DMS 273 treated with DMSO at 0.1 percent for 48 hours (cell line): ENCODE results near the gene TUFT1.
"Not testable (repeated sequence)": the region's sequence is repeated elsewhere in the genome, so short reads cannot be mapped to it uniquely, and the experiment has no call there.

ENCODE experiments used
- DNase-seq: peaks from one replicate; lab custom pipeline; 2025; lab: John Stamatoyannopoulos, UW

TUFT1 gene

GRCh38 chr1:151512326-151512725 is 27.8 kb upstream of the TUFT1 start:
- DNase-seq = no peak

- no peak for DNase-seq
Observed at GRCh38 chr1:151512801-151513625, 27.1 kb upstream of the TUFT1 start.

DNA sequence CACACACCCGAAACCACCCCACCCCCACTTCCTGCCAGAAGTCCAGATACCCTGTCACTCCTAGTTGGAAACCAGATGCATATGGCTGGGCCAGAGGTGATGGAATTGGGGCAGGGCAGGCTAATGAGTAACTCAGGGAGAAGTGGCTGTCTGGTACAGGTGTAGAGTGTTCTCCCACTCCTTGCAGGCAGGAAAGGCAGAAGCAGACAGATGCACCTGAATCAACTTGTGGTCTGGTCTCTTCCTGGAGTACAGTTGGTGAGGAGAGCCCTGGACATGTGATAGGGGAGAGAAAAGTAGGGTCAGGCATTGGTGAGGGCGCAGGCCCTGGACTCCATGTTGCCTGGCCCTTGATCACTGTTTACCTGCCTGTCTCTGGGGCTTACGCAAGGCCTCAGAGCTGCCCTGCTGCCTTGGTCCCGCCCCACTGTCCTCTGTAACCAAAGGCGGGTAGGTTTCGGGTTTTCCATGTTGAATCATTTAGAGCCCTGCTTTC is 26.4 kb upstream of the TUFT1 start:
- no peak for DNase-seq

GRCh38 chr1:151514366-151514765 is 25.7 kb upstream of the TUFT1 start:
- DNase-seq = no peak

- DNase-seq = no peak
Observed at GRCh38 chr1:151515265-151515664, 24.8 kb upstream of the TUFT1 start.

- DNase-seq = no peak
Observed at GRCh38 chr1:151516031-151516511, 24.0 kb upstream of the TUFT1 start.

GRCh38 chr1:151518431-151518830 is 21.7 kb upstream of the TUFT1 start:
- DNase-seq = no peak

DNA sequence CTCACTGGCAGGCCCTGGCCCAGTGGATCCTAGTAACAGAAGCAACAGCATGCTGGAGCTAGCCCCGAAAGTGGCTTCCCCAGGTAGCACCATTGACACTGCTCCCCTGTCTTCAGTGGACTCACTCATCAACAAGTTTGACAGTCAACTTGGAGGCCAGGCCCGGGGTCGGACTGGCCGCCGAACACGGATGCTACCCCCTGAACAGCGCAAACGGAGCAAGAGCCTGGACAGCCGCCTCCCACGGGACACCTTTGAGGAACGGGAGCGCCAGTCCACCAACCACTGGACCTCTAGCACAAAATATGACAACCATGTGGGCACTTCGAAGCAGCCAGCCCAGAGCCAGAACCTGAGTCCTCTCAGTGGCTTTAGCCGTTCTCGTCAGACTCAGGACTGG is 21.2 kb upstream of the TUFT1 start:
- no peak for DNase-seq

- DNase-seq = no peak
Observed at GRCh38 chr1:151519667-151520066, 20.4 kb upstream of the TUFT1 start.

DNA sequence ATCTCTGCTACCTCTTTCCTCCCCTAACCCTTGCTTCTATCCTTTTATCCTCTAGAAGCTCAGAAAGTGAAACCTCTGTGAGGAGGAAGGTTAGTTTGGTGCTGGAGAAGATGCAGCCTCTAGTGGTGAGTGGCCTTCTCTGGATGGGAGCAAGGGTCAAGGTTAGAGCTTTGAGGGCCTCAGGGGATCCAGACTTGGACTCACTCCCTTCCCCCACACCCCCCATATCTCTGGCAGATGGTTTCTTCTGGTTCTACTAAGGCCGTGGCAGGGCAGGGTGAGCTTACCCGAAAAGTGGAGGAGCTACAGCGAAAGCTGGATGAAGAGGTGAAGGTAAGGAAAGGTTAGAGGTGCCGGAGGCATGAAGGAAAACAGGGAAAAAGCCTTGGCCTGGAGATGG is 19.8 kb upstream of the TUFT1 start:
- DNase-seq = no peak

- not testable (repeated sequence) for DNase-seq
Observed at GRCh38 chr1:151522427-151522826, 17.7 kb upstream of the TUFT1 start.

GRCh38 chr1:151523326-151523725 is 16.8 kb upstream of the TUFT1 start:
- DNase-seq = no peak

DNA sequence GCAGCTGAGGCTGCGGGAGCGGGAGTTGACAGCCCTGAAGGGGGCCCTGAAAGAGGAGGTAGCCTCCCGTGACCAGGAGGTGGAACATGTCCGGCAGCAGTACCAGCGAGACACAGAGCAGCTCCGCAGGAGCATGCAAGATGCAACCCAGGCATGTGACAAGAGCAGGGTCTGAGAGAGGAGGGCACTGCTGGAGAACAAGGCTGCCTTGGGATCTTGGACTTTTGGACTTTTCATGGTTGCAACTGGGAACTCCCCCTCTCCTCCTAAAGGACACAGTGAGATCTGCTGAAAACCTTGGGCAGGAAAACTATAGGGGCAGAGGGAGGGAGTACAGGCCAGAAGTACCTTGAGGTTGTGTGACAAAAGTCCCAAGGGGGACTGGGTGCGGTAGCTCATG is 15.4 kb upstream of the TUFT1 start:
- no peak for DNase-seq

DNA sequence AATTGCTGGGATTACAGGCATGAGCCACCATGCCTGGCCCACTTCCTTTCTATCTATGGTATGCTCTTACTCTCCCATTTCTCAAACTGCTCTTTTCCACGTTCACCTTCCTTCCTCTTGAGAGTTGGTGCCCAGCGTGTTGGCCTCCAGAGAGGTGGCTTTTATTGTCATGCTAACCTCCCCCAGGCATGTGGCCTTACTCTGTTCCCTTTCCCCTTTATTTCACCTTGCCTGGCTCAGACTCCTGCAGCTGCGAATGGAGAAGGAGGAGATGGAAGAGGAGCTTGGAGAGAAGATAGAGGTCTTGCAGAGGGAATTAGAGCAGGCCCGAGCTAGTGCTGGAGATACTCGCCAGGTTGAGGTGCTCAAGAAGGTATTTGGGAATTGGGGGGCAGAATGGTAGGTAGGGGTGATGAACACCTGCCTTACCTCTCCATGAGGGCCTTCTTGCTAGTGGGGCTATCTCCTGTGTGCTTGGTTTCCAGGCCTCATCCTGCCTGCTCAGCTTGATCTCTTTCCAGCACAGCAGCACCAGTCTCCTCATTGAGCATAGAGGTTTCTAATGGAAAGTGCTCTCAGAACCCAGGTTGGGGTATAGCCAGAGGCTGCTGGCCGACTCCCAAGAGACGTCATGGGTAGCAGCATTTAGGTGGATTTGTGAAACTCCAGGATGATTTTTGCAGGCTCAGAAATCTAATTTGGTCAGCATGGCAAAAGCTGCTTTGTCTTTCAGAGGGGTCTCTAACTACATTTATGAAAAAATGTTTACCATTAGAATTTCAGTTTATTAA is 13.2 kb upstream of the TUFT1 start:
- DNase-seq = no peak

DNA sequence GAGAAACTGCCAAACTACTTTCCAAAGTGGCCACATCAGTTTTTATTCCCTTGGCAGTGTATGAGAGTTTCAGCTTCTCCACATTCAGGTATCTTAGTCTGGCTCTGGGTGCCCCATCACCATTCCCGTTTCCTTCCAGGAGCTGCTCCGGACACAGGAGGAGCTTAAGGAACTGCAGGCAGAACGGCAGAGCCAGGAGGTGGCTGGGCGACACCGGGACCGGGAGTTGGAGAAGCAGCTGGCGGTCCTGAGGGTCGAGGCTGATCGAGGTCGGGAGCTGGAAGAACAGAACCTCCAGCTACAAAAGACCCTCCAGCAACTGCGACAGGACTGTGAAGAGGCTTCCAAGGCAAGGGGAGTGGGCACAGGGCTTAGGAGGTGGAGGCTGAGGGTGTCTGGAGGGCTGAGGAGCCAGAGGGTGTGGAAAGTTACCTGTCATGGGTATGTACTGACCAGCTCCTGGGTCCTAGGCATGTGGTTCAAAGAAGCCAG is 10.9 kb upstream of the TUFT1 start:
- no peak for DNase-seq

GRCh38 chr1:151529781-151530180 is 10.3 kb upstream of the TUFT1 start:
- no peak for DNase-seq

GRCh38 chr1:151530461-151530860 is 9.6 kb upstream of the TUFT1 start:
- no peak for DNase-seq

GRCh38 chr1:151533870-151534269 is 6.2 kb upstream of the TUFT1 start:
- DNase-seq = no peak

DNA sequence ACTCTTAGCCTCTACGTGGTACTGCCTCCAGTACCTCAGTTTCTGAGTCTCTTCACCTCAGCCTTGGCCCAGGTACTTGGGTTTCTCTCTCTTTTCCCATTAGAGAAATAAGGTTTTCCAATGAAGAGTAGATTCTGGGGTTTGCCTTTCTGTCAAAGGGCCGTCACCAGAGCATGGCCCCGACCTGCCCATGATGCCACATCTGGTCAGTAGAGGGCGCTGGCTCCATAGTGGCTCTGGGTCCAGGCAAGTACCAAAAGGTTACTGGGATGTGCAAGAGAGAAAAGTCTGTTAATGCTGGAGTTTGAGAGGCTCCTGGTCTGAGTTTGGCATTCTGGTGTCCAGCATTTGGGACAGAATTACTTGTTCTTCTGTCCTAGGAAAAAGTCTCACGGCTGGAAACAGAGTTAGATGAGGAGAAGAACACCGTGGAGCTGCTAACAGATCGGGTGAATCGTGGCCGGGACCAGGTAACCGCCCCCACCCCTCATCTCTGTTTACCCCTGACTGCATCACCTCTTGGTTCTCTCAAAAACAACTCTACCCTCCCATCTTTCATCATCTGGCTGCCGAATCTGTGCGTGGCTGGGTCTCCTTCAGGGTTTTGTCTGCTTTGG is 5.3 kb upstream of the TUFT1 start:
- DNase-seq = peak; percentile 1

GRCh38 chr1:151535326-151536271 is 4.5 kb upstream of the TUFT1 start:
- DNase-seq = no peak

GRCh38 chr1:151536499-151536898 is 3.6 kb upstream of the TUFT1 start:
- no peak for DNase-seq
